MM.1S (cell line): ENCODE data around the gene STIM1.

ENCODE experiments used
- DNase-seq: peaks from one replicate; pipeline ENCODE4 v3.0.0-alpha.2; 2015
- H2AFZ ChIP-seq: fragments of 300-600 bp; sonication (generic); 2 replicates; pipeline ENCODE4 v1.6.0; 2016; ENCODE audit warnings: antibody characterized with exemption, low read length
- H3F3A ChIP-seq: fragments of 300-600 bp; sonication (generic); 2 replicates; pipeline ENCODE4 v1.6.1; 2016; ENCODE audit warnings: mild to moderate bottlenecking, antibody characterized with exemption, low read length, moderate library complexity, mixed read lengths; ENCODE audit not compliant: insufficient read depth
- H3K27ac ChIP-seq: fragments of 300-600 bp; sonication (generic); 2 replicates; pipeline ENCODE4 v1.5.1; 2016; ENCODE audit warnings: mild to moderate bottlenecking, low read length
- H3K27me3 ChIP-seq: fragments of 300-600 bp; sonication (generic); replicated peaks from 2 replicates; pipeline ENCODE4 v1.6.0; 2016; ENCODE audit warnings: low read length; ENCODE audit not compliant: insufficient read depth
- H3K36me3 ChIP-seq: fragments of 300-600 bp; sonication (generic); replicated peaks from 2 replicates; pipeline ENCODE4 v1.6.1; 2016; ENCODE audit warnings: mild to moderate bottlenecking, low read length, mixed read lengths; ENCODE audit not compliant: insufficient read depth
- H3K4me1 ChIP-seq: fragments of 300-600 bp; sonication (generic); 2 replicates; pipeline ENCODE4 v1.6.1; 2016; ENCODE audit warnings: low read length, mixed read lengths
- H3K4me2 ChIP-seq: fragments of 300-600 bp; sonication (generic); 2 replicates; pipeline ENCODE4 v1.6.0; 2016; ENCODE audit warnings: low read depth, low read length
- H3K4me3 ChIP-seq: fragments of 300-600 bp; sonication (generic); 2 replicates; pipeline ENCODE4 v1.5.1; 2016; ENCODE audit warnings: low read length, mixed read lengths
- H3K79me2 ChIP-seq: fragments of 300-600 bp; sonication (generic); 2 replicates; pipeline ENCODE4 v1.6.1; 2016; ENCODE audit warnings: mixed run types, low read length, mixed read lengths
- H3K9ac ChIP-seq: fragments of 300-600 bp; sonication (generic); 2 replicates; pipeline ENCODE4 v1.6.1; 2016; ENCODE audit warnings: low read length, mixed read lengths
- H3K9me2 ChIP-seq: fragments of 300-600 bp; sonication (generic); replicated peaks from 2 replicates; pipeline ENCODE4 v1.6.1; 2016; ENCODE audit warnings: mild to moderate bottlenecking, low read length, mixed read lengths; ENCODE audit not compliant: insufficient read depth
- H3K9me3 ChIP-seq: fragments of 300-600 bp; sonication (generic); replicated peaks from 2 replicates; pipeline ENCODE4 v1.6.1; 2016; ENCODE audit warnings: mild to moderate bottlenecking, low read length, mixed read lengths; ENCODE audit not compliant: insufficient read depth
- H4K20me1 ChIP-seq: fragments of 300-600 bp; sonication (generic); 2 replicates; pipeline ENCODE4 v1.6.1; 2016; ENCODE audit warnings: mild to moderate bottlenecking, low read length, moderate library complexity, mixed read lengths; ENCODE audit not compliant: insufficient read depth
- EZH2 ChIP-seq: fragments of 300-600 bp; sonication (generic); optimal IDR thresholded peaks from 2 replicates; pipeline ENCODE3; 2017; ENCODE audit warnings: low read depth, mild to moderate bottlenecking, antibody characterized with exemption, low read length, mixed read lengths
- EZH2phosphoT487 ChIP-seq: fragments of 300-600 bp; sonication (generic); IDR thresholded peaks from 2 replicates; pipeline ENCODE4 v1.6.1; 2018; ENCODE audit warnings: antibody characterized with exemption, low read length
- TF ChIP-seq, protein P1 (sequence below): fragments of 300-600 bp; sonication (generic); IDR thresholded peaks from 2 replicates; pipeline ENCODE4 v1.5.1; 2016; ENCODE audit warnings: antibody characterized with exemption, low read length, mixed read lengths

The STIM1 gene

DNA sequence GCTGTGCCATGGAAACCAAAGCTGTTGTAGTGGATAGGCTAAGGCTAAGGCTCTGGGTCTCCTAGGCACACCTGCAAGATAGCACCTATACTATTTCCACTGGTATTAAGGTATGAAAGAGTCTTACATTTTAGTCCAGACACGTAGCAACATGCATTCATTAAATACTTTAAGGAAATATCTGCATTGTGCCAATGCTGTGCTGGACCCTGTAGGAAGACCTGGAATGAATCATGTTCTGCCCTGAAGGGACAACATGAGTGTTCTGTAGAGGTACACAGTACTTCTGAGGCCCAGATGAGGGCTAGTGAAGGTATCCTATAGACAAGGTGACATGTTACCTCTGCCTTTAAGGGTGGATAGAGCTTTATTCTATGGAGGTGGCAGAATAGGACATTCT lies 204.0 kb downstream of the STIM1 start:
- TF ChIP-seq EZH2 = no peak
- TF ChIP-seq EZH2phosphoT487 = no peak
- TF ChIP-seq, protein P1, sequence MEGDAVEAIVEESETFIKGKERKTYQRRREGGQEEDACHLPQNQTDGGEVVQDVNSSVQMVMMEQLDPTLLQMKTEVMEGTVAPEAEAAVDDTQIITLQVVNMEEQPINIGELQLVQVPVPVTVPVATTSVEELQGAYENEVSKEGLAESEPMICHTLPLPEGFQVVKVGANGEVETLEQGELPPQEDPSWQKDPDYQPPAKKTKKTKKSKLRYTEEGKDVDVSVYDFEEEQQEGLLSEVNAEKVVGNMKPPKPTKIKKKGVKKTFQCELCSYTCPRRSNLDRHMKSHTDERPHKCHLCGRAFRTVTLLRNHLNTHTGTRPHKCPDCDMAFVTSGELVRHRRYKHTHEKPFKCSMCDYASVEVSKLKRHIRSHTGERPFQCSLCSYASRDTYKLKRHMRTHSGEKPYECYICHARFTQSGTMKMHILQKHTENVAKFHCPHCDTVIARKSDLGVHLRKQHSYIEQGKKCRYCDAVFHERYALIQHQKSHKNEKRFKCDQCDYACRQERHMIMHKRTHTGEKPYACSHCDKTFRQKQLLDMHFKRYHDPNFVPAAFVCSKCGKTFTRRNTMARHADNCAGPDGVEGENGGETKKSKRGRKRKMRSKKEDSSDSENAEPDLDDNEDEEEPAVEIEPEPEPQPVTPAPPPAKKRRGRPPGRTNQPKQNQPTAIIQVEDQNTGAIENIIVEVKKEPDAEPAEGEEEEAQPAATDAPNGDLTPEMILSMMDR = no peak
- Histone ChIP-seq H3K27me3 (no peaks in the 10 kb centered on the region), H3K27ac (no peak overlapping the region), H3K9me2 (no peaks in the 10 kb centered on the region), H3K9ac (no peak overlapping the region), H2AFZ (no peak overlapping the region), H3K4me3 (no peak overlapping the region), H3K4me1 (no peaks in the 10 kb centered on the region), H3K79me2 (no peaks in the 10 kb centered on the region), H3K4me2 (no peak overlapping the region), H3F3A (no peaks in the 10 kb centered on the region), H3K36me3 (no peaks in the 10 kb centered on the region), H4K20me1 (no peaks in the 10 kb centered on the region), H3K9me3 (no peaks in the 10 kb centered on the region)
- no peak for DNase-seq

DNA sequence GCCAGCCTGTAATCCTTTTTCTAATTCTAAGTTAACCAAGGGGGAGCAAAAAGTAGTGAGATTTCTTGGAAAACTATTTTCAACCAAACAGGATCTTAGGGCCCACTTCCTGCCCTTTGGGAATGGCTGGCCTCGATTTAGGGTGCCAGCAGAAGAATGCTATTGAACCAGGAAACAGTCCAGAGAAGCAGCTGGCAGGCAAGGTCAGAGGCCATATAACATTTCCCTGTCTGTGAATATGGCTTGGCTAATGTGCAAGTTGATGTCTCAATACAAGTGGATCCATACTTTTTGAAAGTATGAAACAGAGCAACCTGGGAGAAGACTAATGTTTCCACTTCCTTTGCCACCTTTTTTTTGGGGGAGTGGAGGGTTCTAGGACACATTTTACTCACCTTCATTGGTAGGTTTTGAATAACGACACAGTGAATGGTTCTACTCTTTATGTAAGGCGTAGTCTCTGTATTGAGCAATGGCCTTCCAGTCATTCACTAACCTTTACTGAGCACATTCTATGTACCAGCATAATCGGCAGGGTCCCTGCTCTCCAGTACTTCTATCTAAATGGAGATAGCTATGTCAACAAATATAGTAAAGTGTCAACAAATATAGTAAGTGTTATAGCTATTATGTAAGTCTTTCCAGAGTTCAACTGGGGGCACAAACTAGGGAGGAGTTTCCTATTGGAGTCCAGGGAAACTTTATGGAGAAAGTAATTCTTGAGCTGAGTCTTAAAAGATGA lies 204.9 kb downstream of the STIM1 start:
- H3K4me1 ChIP-seq = no peaks in the 10 kb centered on the region
- no peaks in the 10 kb centered on the region for H3K36me3 ChIP-seq
- H3K9ac ChIP-seq = no peak overlapping the region
- no peaks in the 10 kb centered on the region for H3K9me3 ChIP-seq
- DNase-seq = no peak
- H3K79me2 ChIP-seq = no peaks in the 10 kb centered on the region
- H3K27ac ChIP-seq = no peak overlapping the region
- H3K9me2 ChIP-seq = no peaks in the 10 kb centered on the region
- H3F3A ChIP-seq = no peaks in the 10 kb centered on the region
- H3K27me3 ChIP-seq = no peaks in the 10 kb centered on the region
- H4K20me1 ChIP-seq = no peaks in the 10 kb centered on the region
- H2AFZ ChIP-seq = no peak overlapping the region
- H3K4me2 ChIP-seq = no peak overlapping the region
- TF ChIP-seq, protein P1 = no peak
- TF ChIP-seq EZH2 = no peak
- no peak overlapping the region for H3K4me3 ChIP-seq

DNA sequence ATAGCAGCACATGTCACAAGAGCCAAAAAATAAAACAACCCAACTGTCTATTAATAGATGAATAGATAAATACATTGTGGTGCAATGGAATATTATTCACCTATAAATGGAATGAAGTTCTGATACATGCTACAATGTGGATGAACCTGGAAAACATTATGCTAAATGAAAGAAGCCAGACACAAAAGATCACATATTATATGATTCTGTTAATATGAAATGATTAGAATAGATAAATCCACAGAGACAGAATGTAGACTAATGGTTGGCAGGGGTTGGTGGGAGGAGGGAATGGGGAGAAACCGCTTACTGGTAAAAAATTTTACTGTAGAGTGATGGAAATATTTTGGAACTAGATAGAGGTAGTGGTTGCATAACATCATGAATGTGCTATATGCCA lies 206.2 kb downstream of the STIM1 start:
- Histone ChIP-seq H3K36me3 (no peaks in the 10 kb centered on the region), H3K4me3 (no peak overlapping the region), H2AFZ (no peak overlapping the region), H3K9me3 (no peaks in the 10 kb centered on the region), H3K79me2 (no peaks in the 10 kb centered on the region), H3F3A (no peaks in the 10 kb centered on the region), H3K27me3 (no peaks in the 10 kb centered on the region), H3K9ac (no peak overlapping the region), H3K9me2 (no peaks in the 10 kb centered on the region), H3K4me1 (no peaks in the 10 kb centered on the region), H3K27ac (no peak overlapping the region), H4K20me1 (no peaks in the 10 kb centered on the region), H3K4me2 (no peak overlapping the region)
- no peak for DNase-seq
- no peak for TF ChIP-seq EZH2phosphoT487
- TF ChIP-seq, protein P1 = no peak
- no peak for TF ChIP-seq EZH2
